ENCODE measurements around the gene PRR9. TPM values are rescaled to one million over a fixed set of nuclear protein-coding genes. Genes with fewer than 3 reads are reported as not detected.

The PRR9 gene
- total RNA-seq, 1 donor from 2014 or later = not detected

DNA sequence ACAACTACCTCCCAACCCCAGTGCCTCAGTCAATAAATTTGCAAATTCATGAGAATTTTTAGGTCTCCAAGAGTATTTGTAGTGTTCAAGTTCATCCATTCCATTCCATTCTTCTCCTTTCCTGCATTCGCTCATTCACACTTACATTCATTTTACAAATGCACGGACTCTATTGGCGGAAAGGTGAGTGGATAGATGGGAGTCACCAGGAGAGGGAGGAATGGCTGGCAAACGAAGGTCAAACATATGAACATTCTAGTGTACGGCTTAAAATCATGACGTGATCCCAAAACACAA is 44.6 kb downstream of the PRR9 start:
- DNase-seq (ENCODE audit: low spot score in 2 of 2) (no peak), FAIRE-seq (no peak)

DNA sequence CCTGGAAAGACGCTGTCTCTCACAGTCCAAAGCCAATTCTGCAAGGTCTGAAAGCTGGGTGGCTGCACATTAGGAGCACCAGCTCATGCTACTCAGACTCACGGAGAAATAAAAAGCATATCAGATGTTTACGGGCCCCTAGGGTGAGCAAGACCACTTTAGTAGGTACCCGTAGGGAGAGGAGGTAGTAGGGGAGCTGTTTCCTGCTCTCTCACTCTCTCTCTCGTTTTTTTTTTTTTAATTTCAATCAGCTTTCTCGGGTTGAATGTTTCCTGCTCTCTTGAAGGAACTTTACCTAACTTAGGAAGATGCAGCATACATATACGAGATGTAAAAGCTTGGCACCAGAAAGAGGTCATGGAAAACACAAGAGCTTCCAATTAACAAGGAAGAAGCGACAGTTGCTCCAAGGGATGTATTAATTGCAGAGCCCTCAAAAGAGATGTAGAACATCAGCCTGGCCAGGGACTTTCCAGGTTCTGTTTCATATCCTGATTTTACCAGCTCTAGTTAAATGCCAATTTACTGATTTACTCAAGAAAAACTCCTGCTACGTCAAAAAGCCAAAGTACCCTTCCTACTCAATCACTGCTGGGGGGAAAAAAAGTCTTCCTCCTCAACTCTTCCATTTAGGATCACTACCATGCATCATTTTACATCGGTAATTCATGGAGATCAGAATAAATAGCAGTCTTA is 45.2 kb downstream of the PRR9 start:
- no peak for FAIRE-seq
- DNase-seq (ENCODE audit: low spot score in 2 of 2) = no peak

DNA sequence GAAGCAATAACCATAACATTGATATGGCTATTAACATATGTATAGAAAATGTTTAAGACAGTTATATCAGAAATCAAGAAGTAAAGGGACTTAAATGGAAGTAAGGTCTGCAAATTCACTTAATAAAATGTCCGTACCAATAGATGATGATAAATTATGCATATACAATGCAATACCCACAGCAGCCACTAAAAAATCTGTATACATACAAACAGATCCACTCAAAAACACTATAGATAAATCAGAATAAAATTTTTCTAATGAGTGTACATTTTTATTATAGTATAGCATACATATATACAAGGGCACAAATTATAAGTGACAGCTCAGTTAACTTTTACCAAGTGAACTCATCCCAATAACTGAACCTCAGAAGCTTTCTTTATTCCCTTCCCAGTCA is 48.1 kb downstream of the PRR9 start:
- DNase-seq (ENCODE audit: low spot score in 2 of 2) = no peak
- FAIRE-seq = no peak

Other genes starting within 250 kb of the PRR9 start
- gene SPRR4, start 246.9 kb upstream of the PRR9 start, total RNA-seq = not detected
- not detected for gene SPRR1A, start 233.5 kb upstream of the PRR9 start, total RNA-seq
- not detected for gene SPRR3, start 215.8 kb upstream of the PRR9 start, total RNA-seq
- not detected for gene SPRR1B, start 186.4 kb upstream of the PRR9 start, total RNA-seq
- gene SPRR2D, start 176.5 kb upstream of the PRR9 start, total RNA-seq = not detected
- not detected for gene SPRR2A, start 160.1 kb upstream of the PRR9 start, total RNA-seq
- gene SPRR2B, start 146.0 kb upstream of the PRR9 start, total RNA-seq = not detected
- gene SPRR2E, start 123.1 kb upstream of the PRR9 start, total RNA-seq = not detected
- not detected for gene SPRR2F, start 104.1 kb upstream of the PRR9 start, total RNA-seq
- not detected for gene SPRR2G, start 66.7 kb upstream of the PRR9 start, total RNA-seq
- not detected for gene LELP1, start 14.2 kb upstream of the PRR9 start, total RNA-seq
- not detected for gene LORICRIN, start 42.1 kb downstream of the PRR9 start, total RNA-seq
- gene PGLYRP3, start 95.4 kb downstream of the PRR9 start, total RNA-seq = not detected
- not detected for gene PGLYRP4, start 131.3 kb downstream of the PRR9 start, total RNA-seq
- gene S100A9, start 140.3 kb downstream of the PRR9 start, total RNA-seq = 28.9 TPM
- gene S100A12, start 158.0 kb downstream of the PRR9 start, total RNA-seq = 6.9 TPM
- gene S100A8, start 173.5 kb downstream of the PRR9 start, total RNA-seq = 7.3 TPM
- gene S100A7A, start 198.9 kb downstream of the PRR9 start, total RNA-seq = not detected
- not detected for gene S100A7, start 243.1 kb downstream of the PRR9 start, total RNA-seq

All from frontal cortex (tissue), 4 donors.